IMR-90 (cell line): ENCODE measurements around the gene HS6ST2. TPM values are rescaled to one million over a fixed set of nuclear protein-coding genes. Genes with fewer than 3 reads are reported as not detected.

Source experiments
- ATAC-seq: fragments of 200-7000 bp; cut with Tn5 transposase; 2 replicates; pipeline ENCODE4 v1.9.1; 2020; ENCODE audit warnings: low read depth, mild to moderate bottlenecking, moderate library complexity
- BruUV-seq: library from RNA; stranded (reverse); fragments of 400-500 nt; replicated peaks from 2 replicates; lab custom pipeline; 2021; lab: Mats Ljungman, UMichigan
- CTCF ChIA-PET: fragments of 300-600 bp; formaldehyde crosslinking; extraction: SDS; loops from one replicate; lab custom pipeline; 2021; ENCODE audit warnings: antibody characterized with exemption; lab: Yijun Ruan, JAX
- POLR2A ChIA-PET: fragments of 300-600 bp; sonication (Branson Sonifier 250); formaldehyde crosslinking; loops from one replicate; lab custom pipeline; 2022; ENCODE audit warnings: antibody characterized with exemption; ENCODE audit not compliant: unreplicated experiment; lab: Charles Lee
- DNase-seq: peaks from one replicate; pipeline ENCODE4 v3.0.0; 2013
- H2AFZ ChIP-seq: replicated peaks from 2 replicates; pipeline ENCODE3; 2013; ENCODE audit warnings: low read length, mild to moderate bottlenecking; ENCODE audit not compliant: poor library complexity
- H2AK5ac ChIP-seq: 2 replicates; pipeline ENCODE4 v1.6.1; 2013; ENCODE audit warnings: low read depth, low read length, inconsistent platforms
- H2AK9ac ChIP-seq: replicated peaks from 2 replicates; pipeline ENCODE3; 2013; ENCODE audit warnings: mild to moderate bottlenecking, low read depth, low read length, moderate library complexity; ENCODE audit not compliant: poor library complexity
- H2BK120ac ChIP-seq: 2 replicates; pipeline ENCODE4 v1.6.1; 2013; ENCODE audit warnings: low read depth, low read length, inconsistent platforms
- H2BK15ac ChIP-seq: 3 replicates; pipeline ENCODE4 v1.6.1; 2013; ENCODE audit warnings: low read depth, low read length, inconsistent platforms
- H2BK20ac ChIP-seq: 2 replicates; pipeline ENCODE4 v1.6.1; 2013; ENCODE audit warnings: low read depth, mild to moderate bottlenecking, inconsistent platforms, low read length, moderate library complexity
- H2BK5ac ChIP-seq: 2 replicates; pipeline ENCODE4 v1.6.1; 2013; ENCODE audit warnings: mild to moderate bottlenecking, low read depth, low read length, inconsistent platforms; ENCODE audit not compliant: poor library complexity, severe bottlenecking
- H3K14ac ChIP-seq: replicated peaks from 2 replicates; pipeline ENCODE4 v1.6.1; 2013; ENCODE audit warnings: low read depth, low read length, inconsistent platforms
- H3K18ac ChIP-seq: 2 replicates; pipeline ENCODE4 v1.6.1; 2013; ENCODE audit warnings: low read depth, low read length, control low read depth
- H3K23ac ChIP-seq: 2 replicates; pipeline ENCODE4 v1.6.1; 2013; ENCODE audit warnings: low read depth, low read length, inconsistent platforms
- H3K27ac ChIP-seq: 2 replicates; pipeline ENCODE4 v1.5.1; 2013; ENCODE audit warnings: mild to moderate bottlenecking, control low read depth, low read length; ENCODE audit not compliant: insufficient read depth
- H3K27me3 ChIP-seq: 2 replicates; pipeline ENCODE4 v1.6.1; 2013; ENCODE audit warnings: low read length; ENCODE audit not compliant: control insufficient read depth, insufficient read depth
- H3K36me3 ChIP-seq: 2 replicates; pipeline ENCODE4 v1.6.1; 2013; ENCODE audit warnings: low read length, mixed read lengths; ENCODE audit not compliant: control insufficient read depth, insufficient read depth
- H3K4ac ChIP-seq: 2 replicates; pipeline ENCODE4 v1.6.1; 2013; ENCODE audit warnings: low read depth, low read length, inconsistent platforms
- H3K4me1 ChIP-seq: 2 replicates; pipeline ENCODE4 v1.6.1; 2013; ENCODE audit warnings: low read length, mixed read lengths; ENCODE audit not compliant: control insufficient read depth, insufficient read depth
- H3K4me2 ChIP-seq: 2 replicates; pipeline ENCODE4 v1.6.1; 2013; ENCODE audit warnings: low read depth, mild to moderate bottlenecking, control low read depth, low read length, moderate library complexity
- H3K4me3 ChIP-seq: 2 replicates; pipeline ENCODE4 v1.5.1; 2013; ENCODE audit warnings: low read depth, mild to moderate bottlenecking, control low read depth, low read length, moderate library complexity; ENCODE audit not compliant: insufficient read depth
- H3K56ac ChIP-seq: 2 replicates; pipeline ENCODE4 v1.6.1; 2013; ENCODE audit warnings: low read length, inconsistent platforms; ENCODE audit not compliant: insufficient read depth; ENCODE audit errors: extremely low read depth
- H3K79me1 ChIP-seq, 2 experiments: 2 replicates each; pipeline ENCODE4 v1.6.1; 2013; ENCODE audit warnings: low read length in 2 of 2, inconsistent platforms in 1 of 2, low read depth in 1 of 2
- H3K9ac ChIP-seq: 2 replicates; pipeline ENCODE4 v1.6.1; 2013; ENCODE audit warnings: low read depth, low read length, control low read depth
- H3K9me1 ChIP-seq: 2 replicates; pipeline ENCODE4 v1.6.1; 2013; ENCODE audit warnings: low read length, inconsistent platforms; ENCODE audit not compliant: insufficient read depth
- H3K9me3 ChIP-seq: 2 replicates; pipeline ENCODE4 v1.6.1; 2013; ENCODE audit warnings: low read length; ENCODE audit not compliant: control insufficient read depth, insufficient read depth
- H4K20me1 ChIP-seq: 2 replicates; pipeline ENCODE4 v1.6.1; 2013; ENCODE audit warnings: low read length, inconsistent platforms; ENCODE audit not compliant: insufficient read depth
- H4K5ac ChIP-seq: 2 replicates; pipeline ENCODE4 v1.6.1; 2013; ENCODE audit warnings: mild to moderate bottlenecking, low read depth, low read length, control low read depth
- H4K8ac ChIP-seq, 2 experiments: 2 replicates each; pipeline ENCODE4 v1.6.1; 2013; ENCODE audit warnings: low read depth in 2 of 2, low read length in 2 of 2, control low read depth in 1 of 2, inconsistent platforms in 1 of 2
- H4K91ac ChIP-seq: 2 replicates; pipeline ENCODE4 v1.6.1; 2013; ENCODE audit warnings: low read depth, low read length, inconsistent platforms; ENCODE audit not compliant: insufficient read depth
- BHLHE40 ChIP-seq: fragments of 150-350 bp; IDR thresholded peaks from 2 replicates; pipeline ENCODE4 v1.6.1; 2016; ENCODE audit warnings: mild to moderate bottlenecking, low read depth, low read length
- CEBPB ChIP-seq: IDR thresholded peaks from 2 replicates; pipeline ENCODE4 v1.6.1; 2012; ENCODE audit warnings: low read depth, low read length, improper control_type of control experiment
- CHD1 ChIP-seq: IDR thresholded peaks from 2 replicates; pipeline ENCODE4 v1.6.1; 2012; ENCODE audit warnings: low read depth, low read length, improper control_type of control experiment
- FOS ChIP-seq: fragments of 150-350 bp; IDR thresholded peaks from 2 replicates; pipeline ENCODE4 v1.6.1; 2016; ENCODE audit warnings: low read depth, low read length
- MAZ ChIP-seq: IDR thresholded peaks from 2 replicates; pipeline ENCODE4 v1.6.1; 2012; ENCODE audit warnings: low read depth, mild to moderate bottlenecking, low read length, improper control_type of control experiment, moderate library complexity, borderline replicate concordance
- MXI1 ChIP-seq: IDR thresholded peaks from 2 replicates; pipeline ENCODE4 v1.6.1; 2012; ENCODE audit warnings: low read depth, mild to moderate bottlenecking, low read length, moderate library complexity, borderline replicate concordance
- NFE2L2 ChIP-seq: fragments of 150-350 bp; IDR thresholded peaks from 2 replicates; pipeline ENCODE4 v1.6.1; 2016; ENCODE audit warnings: low read depth, mild to moderate bottlenecking, low read length
- POLR2A ChIP-seq: IDR thresholded peaks from 2 replicates; pipeline ENCODE4 v1.6.1; 2012; ENCODE audit warnings: mild to moderate bottlenecking, low read depth, low read length
- RAD21 ChIP-seq: IDR thresholded peaks from 2 replicates; pipeline ENCODE4 v1.6.1; 2012; ENCODE audit warnings: low read length, improper control_type of control experiment
- RFX5 ChIP-seq: IDR thresholded peaks from 2 replicates; pipeline ENCODE4 v1.8.0; 2012; ENCODE audit warnings: low read depth, mild to moderate bottlenecking, low read length, moderate library complexity
- SMC3 ChIP-seq: fragments of 150-350 bp; IDR thresholded peaks from 2 replicates; pipeline ENCODE4 v1.6.1; 2016; ENCODE audit warnings: low read depth, mild to moderate bottlenecking, antibody characterized with exemption, low read length, moderate library complexity
- WGBS, 2 experiments: methylation state at CpG; one replicate each; pipeline versions ENCODE4 v1.1.5 to v1.1.7; 2013; ENCODE audit warnings: missing lambda C conversion rate in 2 of 2; ENCODE audit not compliant: insufficient read length in 1 of 2; ENCODE audit errors: extremely low coverage in 2 of 2; 5-methylcytosine and 5-hydroxymethylcytosine counted together
- dilution Hi-C: fragments of 300-500 bp; cut with HindIII; formaldehyde crosslinking; loops from one replicate; pipeline ENCODE4 v1.14.3; 2018; ENCODE audit warnings: low sequenced_read_pairs; ENCODE audit not compliant: unreplicated experiment
- in situ Hi-C: fragments of 300-500 bp; cut with MboI; formaldehyde crosslinking; loops from 3 replicates; pipeline ENCODE4 v1.14.3; 2019; ENCODE audit warnings: low sequenced_read_pairs, inconsistent platforms, mixed read lengths
- intact Hi-C: fragments of 100-400 bp; cut with micrococcal nuclease; formaldehyde crosslinking; loops from 2 replicates; pipeline ENCODE4 v1.10.0; 2022
- polyA plus RNA-seq, 3 experiments: library from polyadenylated mRNA; depleted of rRNA; stranded (reverse); fragments of >200 nt; gene quantifications; 2 replicates each; pipeline ENCODE4 v1.2.3, GENCODE V29; 2012; ENCODE audit warnings: low replicate concordance in 1 of 3
- total RNA-seq: library from RNA; depleted of rRNA; stranded (reverse); fragments of >200 nt; gene quantifications from 2 replicates; pipeline ENCODE4 v1.2.3, GENCODE V29; 2012
- TF ChIP-seq, protein P1 (sequence below): conservative IDR thresholded peaks from 2 replicates; pipeline ENCODE4 v1.5.1; 2012; ENCODE audit warnings: mild to moderate bottlenecking, low read depth, low read length, improper control_type of control experiment
- TF ChIP-seq, protein P2 (sequence below): fragments of 150-350 bp; IDR thresholded peaks from 2 replicates; pipeline ENCODE4 v1.6.1; 2016; ENCODE audit warnings: low read depth, mild to moderate bottlenecking, low read length, moderate library complexity, borderline replicate concordance
- TF ChIP-seq, protein P3 (sequence below): fragments of 150-350 bp; IDR thresholded peaks from 2 replicates; pipeline ENCODE4 v1.6.1; 2017; ENCODE audit warnings: mild to moderate bottlenecking, antibody characterized with exemption, low read length, low read depth

Gene HS6ST2
- total and polyA plus RNA-seq, 2 of the 4 experiments (the other 2 are of a cell fraction): not detected

DNA sequence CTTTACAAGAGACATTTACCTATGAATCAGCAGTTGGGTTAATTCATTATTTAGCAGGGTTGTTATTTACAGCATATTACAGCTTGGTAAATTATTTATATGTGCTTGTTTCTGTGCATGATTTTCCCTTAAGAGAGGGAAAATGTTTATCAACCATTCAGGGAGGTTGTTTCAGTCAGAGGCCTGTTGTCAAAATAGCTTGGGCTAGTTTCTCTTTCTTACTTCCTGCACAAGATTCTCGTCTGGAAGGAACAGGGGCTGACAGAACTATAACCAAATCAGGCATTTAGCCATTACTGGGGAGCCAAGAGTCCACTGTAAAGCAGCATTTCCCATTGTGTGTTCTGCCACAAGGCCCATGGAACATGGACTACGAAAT is 135.8 kb downstream of the HS6ST2 start:
- Histone ChIP-seq H2AFZ (no peak overlapping the region), H2BK20ac (no peak overlapping the region), H2BK120ac (no peak overlapping the region), H3K4me1 (no peaks in the 10 kb centered on the region), H3K9ac (no peak overlapping the region), H3K23ac (no peak overlapping the region), H4K20me1 (no peaks in the 10 kb centered on the region), H2BK5ac (no peak overlapping the region), H2AK9ac (no peak overlapping the region), H3K4me3 (no peak overlapping the region), H3K18ac (no peak overlapping the region), H3K56ac (no peak overlapping the region), H3K27ac (no peak overlapping the region), H3K4ac (no peak overlapping the region), H3K9me3 (no peaks in the 10 kb centered on the region), H3K4me2 (no peak overlapping the region), H3K9me1 (no peaks in the 10 kb centered on the region), H3K14ac (no peak overlapping the region), H4K8ac (no peak overlapping the region), H4K5ac (no peak overlapping the region), H3K27me3 (no peaks in the 10 kb centered on the region; the same call in 1 of the 2 replicates), H2AK5ac (no peak overlapping the region), H4K91ac (no peak overlapping the region), H3K36me3 (no peaks in the 10 kb centered on the region), H2BK15ac (no peak overlapping the region), H3K79me1 (no peaks in the 10 kb centered on the region)
- DNase-seq: no peak
- WGBS, 2 experiments: 0% methylated on average over 1 of the region's 2 CpGs; no CpG with 5 or more reads in 1 of the 2 experiments
- TF ChIP-seq BHLHE40: no peak
- no peak for TF ChIP-seq FOS
- TF ChIP-seq RAD21: no peak
- no peak for TF ChIP-seq MXI1
- no peak for TF ChIP-seq NFE2L2
- no peak for TF ChIP-seq CHD1
- TF ChIP-seq, protein P1, sequence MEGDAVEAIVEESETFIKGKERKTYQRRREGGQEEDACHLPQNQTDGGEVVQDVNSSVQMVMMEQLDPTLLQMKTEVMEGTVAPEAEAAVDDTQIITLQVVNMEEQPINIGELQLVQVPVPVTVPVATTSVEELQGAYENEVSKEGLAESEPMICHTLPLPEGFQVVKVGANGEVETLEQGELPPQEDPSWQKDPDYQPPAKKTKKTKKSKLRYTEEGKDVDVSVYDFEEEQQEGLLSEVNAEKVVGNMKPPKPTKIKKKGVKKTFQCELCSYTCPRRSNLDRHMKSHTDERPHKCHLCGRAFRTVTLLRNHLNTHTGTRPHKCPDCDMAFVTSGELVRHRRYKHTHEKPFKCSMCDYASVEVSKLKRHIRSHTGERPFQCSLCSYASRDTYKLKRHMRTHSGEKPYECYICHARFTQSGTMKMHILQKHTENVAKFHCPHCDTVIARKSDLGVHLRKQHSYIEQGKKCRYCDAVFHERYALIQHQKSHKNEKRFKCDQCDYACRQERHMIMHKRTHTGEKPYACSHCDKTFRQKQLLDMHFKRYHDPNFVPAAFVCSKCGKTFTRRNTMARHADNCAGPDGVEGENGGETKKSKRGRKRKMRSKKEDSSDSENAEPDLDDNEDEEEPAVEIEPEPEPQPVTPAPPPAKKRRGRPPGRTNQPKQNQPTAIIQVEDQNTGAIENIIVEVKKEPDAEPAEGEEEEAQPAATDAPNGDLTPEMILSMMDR: no peak
- no peak for TF ChIP-seq SMC3
- TF ChIP-seq, protein P2, sequence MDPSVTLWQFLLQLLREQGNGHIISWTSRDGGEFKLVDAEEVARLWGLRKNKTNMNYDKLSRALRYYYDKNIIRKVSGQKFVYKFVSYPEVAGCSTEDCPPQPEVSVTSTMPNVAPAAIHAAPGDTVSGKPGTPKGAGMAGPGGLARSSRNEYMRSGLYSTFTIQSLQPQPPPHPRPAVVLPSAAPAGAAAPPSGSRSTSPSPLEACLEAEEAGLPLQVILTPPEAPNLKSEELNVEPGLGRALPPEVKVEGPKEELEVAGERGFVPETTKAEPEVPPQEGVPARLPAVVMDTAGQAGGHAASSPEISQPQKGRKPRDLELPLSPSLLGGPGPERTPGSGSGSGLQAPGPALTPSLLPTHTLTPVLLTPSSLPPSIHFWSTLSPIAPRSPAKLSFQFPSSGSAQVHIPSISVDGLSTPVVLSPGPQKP: no peak
- TF ChIP-seq RFX5: no peak
- TF ChIP-seq MAZ: no peak
- TF ChIP-seq, protein P3, sequence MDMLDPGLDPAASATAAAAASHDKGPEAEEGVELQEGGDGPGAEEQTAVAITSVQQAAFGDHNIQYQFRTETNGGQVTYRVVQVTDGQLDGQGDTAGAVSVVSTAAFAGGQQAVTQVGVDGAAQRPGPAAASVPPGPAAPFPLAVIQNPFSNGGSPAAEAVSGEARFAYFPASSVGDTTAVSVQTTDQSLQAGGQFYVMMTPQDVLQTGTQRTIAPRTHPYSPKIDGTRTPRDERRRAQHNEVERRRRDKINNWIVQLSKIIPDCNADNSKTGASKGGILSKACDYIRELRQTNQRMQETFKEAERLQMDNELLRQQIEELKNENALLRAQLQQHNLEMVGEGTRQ: no peak
- no peak for TF ChIP-seq POLR2A
- no peak for TF ChIP-seq CEBPB
- ChIA-PET CTCF (no interaction called here), POLR2A (no interaction called here)
- intact Hi-C loops: no loop called here
- dilution Hi-C loops: no loop called here
- no TSS peak for BruUV-seq
- in situ Hi-C loops: no loop called here
- ATAC-seq: no peak
